HS-27A (cell line): ENCODE data around the gene METAP2.
A peak's percentile ranks its signal among the peaks of the same experiment; 100 is the strongest.
"Not testable (repeated sequence)": the region's sequence is repeated elsewhere in the genome, so short reads cannot be mapped to it uniquely, and the experiment has no call there.

ENCODE experiments used
- DNase-seq: peaks from one replicate; pipeline ENCODE4 v3.0.0-alpha.2; 2012; ENCODE audit warnings: low read depth, missing footprints

The METAP2 gene

DNA sequence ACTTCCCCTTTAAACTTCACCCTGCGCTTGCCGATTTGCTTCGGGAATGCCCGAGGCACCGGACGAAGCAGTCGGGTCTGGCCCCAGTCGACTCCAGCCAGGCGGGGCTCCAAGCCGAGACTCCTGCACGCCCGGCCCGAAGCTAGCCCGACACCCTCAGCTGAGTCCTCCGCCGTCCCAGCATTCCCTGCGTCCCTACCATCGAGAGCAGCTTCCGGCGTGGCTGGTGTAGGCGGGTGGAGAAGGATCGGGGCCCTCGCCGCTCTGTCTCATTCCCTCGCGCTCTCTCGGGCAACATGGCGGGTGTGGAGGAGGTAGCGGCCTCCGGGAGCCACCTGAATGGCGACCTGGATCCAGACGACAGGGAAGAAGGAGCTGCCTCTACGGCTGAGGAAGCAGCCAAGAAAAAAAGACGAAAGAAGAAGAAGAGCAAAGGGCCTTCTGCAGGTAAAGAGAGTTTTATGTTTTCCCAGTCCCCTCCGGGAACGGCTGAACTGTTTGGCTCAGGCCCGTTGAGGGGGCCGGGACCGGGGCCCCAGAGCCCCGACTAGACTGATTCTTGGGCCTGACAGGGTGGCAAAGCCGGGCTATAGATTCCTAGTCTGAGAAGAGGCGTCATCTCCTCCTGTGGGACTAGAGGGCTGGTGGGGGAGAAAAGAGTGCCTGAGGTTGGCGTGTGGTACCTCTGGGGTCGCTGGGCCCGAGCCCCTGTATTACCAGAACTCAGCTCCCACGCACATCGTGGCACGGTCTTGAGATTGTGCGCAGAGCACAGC is at the start of gene METAP2:
Gene METAP2 (plus strand): TSS at position 269 of the 776 bp plus-strand sequence. CDS start 28 bp downstream, at position 297.
- peak; percentile 84 for DNase-seq

DNA sequence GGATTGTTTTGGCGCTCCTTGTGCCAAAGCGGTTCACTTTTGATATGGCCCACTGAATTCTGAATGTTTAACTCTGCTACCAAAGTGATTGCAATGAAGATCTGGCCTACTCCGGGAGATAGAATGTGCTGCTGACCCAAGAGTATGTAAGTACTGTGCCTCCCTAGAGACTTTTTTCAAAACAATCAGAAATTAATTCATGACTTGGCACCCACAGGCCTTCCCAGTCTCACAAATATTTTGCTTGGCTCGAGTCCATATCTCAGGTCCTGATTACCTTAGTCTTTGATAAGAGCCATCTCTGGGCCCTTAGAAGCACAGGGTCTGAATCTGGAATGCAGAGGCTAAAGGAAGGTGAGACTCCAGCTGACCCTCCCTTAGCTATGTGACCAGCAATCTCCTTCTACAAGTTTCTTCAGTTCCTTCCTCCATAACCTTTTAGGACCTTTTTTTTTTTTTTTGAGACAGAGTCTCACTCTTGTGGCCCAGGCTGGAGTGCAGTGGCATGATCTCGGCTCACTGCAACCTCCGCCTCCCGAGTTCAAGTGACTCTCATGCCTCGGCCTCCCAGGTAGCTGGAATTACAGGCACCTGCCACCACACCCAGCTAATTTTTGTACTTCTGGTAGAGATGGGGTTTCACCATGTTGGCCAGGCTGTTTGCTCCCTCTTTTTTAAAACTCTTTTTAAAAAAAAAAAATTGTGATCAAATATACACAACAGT is 49.5 kb upstream of the METAP2 start:
- DNase-seq, result no peak

DNA sequence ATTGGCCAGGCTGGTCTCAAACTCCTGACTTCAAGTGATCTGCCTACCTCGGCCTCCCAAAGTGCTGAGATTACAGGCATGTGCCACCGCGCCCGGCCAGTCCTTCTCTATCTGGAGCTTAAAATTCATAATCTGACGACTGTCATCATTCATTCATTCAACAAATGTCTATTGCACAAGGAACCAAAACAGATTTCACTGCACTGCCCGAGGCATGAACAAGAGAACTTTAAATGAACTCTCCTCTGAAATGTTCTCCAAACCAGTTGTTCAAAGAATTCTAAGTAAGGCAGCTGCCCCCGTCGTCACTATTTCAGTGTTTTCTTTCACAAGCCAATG is 44.8 kb upstream of the METAP2 start:
- no peak for DNase-seq

DNA sequence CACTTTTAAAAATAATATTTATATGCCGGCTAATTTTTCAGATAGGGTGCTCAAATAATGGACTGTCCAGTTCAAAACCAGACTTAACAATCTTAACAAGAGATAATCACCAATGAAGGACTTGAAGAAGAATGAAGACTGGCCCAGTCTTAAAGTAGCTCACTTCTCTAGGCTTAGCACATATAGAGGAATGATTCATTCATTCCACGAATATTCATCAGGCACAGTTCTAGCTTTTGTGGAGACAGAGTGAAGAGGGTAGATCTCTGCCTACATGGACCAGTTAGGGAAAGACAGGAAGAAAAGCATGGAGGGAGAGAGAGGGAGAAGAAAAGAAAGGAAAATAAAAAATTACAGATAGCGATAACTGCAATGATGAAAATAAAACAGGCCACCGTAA is 42.8 kb upstream of the METAP2 start:
- DNase-seq, result no peak

DNA sequence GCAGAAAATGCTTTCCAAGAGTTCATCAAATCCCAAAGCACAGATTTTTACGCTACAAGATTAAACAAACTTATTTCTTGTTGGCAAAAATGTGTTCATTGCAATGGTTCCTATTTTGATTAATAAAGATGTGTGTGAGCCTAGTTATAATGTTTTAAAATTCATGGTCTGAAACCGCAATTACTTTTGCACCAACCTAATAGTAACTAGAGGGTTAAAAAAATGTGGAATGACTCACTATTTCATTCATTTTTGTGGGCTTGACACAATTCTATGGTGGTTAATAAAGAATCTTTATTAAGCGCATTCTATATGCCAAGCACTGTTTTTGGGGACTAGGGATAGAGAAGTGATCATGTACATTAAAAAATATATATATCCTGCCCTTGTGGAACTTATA is 38.6 kb upstream of the METAP2 start:
- DNase-seq, result no peak

DNA sequence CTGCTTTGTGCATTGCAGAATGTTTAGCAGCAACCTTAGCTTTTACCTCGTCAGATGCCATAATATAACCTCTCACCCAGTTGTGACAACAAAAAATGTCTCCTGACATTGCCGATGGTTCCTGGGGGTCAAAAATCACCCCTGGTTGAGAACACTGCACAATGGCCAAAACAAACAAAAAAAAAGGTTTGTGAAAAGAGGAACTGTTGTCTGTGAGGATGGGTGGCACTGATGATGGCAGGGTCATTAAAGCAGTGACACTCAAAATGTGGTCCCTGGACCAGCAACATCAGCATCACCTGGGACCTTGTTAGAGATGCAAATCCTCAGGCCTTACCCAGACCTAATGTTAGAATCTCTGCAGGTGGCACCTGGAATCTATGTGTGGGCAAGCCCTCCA is 36.4 kb upstream of the METAP2 start:
- DNase-seq, result no peak

DNA sequence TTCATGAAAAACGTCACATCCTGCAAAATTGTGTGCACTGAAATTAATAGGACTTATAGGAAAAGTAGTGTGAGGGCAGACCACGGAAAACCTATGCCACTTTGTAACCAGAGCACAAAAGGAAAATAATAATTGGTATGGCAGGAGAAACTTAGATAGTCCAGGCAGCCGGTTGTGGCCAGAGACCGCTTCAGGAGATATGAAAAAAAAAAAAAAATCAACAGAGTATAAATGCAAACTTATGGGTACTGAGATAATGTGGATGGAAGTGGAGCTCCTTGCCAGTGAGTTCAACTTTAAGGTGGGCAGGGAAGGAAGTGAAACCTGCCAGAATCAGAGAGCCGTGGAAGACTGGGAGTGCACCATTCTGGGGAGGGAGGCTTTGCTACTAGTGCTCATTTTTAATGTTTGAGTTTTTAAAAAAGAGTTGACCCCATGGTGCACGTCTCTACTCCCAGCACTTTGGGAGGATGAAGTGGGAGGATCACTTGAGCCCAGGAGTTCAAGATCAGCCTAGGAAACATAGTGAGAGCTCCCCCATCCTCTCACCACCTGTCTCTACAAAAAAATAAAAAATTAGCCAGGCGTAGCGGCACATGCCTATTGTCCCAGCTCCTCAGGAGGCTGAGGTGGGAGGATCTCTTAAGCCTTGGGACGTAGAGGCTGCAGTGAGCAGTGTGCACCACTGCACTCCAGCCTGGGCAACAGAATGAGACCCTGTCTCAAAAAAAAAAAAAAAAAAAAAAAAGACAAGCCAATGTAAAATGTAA is 34.3 kb upstream of the METAP2 start:
- DNase-seq, result no peak

DNA sequence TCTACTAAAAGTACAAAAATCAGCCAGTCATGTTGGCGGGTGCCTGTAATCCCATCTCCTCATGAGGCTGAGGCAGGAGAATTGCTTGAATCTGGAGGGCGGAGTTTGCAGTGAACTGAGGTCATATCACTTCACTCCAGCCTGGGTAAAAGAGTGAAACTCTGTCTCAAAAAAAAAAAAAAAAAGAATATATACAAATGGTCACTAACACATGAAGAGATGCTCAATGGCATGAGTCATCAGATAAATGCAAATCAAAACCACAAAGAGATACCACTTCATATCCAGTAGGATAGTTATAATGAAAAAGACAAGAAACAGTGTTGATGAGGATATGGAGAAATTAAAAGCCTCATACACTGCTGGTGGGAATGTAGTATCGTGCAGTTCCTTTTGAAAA is 33.6 kb upstream of the METAP2 start:
- DNase-seq, result no peak

DNA sequence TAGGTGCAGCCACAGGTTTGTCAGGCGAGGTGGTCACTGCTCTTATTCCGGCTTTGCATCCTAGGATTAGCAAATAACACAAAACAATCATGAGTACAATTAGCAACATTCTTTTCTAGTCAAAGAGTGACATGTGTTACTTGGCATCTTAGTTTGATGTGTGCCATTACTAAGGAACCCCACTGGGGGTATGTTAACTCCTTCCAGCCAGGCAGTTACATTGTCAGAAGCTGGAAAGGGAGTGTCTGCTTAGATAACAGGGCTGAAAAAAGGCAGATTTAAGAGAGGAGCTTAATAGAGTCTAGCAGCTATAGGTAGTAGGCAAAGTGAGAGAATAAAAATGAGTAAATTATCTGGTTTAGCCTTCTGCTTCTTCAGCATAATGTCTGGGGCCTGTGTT is 30.5 kb upstream of the METAP2 start:
- DNase-seq, result no peak

DNA sequence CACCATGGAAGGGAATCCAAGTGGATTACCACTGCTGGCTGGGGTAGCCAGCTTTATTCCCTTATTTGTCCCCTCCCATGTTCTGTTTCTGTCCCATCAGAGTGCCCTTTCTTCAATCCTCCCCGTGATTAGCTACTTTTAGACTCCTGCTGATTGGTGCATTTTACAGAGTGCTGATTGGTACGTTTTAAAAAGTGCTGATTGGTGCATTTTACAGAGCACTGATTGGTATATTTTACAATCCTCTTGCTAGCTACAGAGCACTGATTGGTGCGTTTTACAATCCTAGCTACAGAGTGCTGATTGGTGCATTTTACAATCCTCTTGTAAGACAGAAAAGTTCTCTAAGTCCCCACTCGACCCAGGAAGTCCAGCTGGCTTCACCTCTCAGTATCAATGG is 28.9 kb upstream of the METAP2 start:
- not testable (repeated sequence) for DNase-seq

DNA sequence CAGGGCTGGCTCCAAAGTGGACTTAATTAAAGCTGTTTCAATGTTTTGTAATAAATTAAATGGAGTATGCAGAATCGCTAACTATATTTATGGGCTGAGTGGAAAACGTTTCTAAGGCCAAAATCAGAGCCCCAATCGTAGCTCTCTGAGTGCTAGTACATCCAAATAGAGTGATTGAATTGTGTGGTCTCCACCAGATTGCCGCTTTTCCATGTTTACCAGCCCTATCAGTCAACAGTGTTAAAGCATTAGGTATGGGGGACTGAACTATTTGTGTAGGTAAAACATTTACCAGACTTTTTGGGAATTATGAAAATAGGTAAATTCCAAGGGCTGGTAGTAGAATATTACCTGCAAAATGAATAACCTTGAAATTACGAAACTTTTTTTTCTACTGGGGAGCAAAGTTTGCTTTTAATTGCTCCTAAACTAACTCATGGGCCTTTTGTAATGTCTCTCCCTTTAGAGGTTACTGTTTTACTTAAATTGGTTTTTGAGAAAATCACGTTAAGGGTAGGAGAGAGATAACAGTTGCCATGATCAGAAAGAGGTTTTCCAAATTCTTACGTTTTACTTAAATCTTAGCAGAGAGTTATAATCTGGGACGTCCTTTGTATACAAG is 28.0 kb upstream of the METAP2 start:
- DNase-seq, result no peak

DNA sequence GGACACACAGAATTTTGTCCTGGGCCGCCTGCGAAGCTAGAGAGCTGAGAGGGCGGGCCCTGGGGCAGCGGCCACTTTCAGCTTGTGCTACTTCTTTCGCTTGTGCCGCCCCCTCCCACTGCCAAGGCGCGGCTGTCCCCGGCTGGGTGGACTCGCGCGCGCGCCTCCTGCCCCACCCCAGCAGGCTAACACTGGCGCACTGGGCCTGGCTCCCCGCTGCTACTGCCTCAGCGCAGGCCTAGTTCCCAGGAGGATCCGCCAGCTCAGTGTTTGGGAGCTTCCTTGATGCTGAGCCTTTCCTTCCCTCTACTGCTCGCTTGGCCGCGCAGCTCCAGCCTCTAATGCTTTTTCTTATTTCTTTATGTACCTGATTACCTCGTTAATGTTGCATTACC is 27.4 kb upstream of the METAP2 start:
- DNase-seq, result no peak

DNA sequence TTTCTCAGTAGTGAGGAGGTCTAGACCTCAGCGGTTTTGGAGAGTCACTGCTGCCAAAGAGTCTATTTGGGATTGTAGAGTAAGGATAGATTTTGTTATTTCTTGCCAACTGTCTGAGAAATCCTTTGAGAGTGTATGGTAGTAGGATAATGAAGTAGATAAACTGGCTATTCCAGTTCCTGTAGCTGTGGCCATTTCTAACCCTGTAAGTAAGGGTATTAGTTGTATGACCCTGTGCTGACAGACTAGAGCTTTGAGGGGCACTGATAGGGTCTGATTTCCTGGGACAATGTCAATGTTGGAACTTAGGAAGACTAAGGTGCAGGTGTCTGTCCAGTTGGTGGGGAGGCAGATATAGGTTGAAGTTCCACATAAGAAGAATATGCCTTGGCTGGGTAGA is 24.3 kb upstream of the METAP2 start:
- DNase-seq, result not testable (repeated sequence)

DNA sequence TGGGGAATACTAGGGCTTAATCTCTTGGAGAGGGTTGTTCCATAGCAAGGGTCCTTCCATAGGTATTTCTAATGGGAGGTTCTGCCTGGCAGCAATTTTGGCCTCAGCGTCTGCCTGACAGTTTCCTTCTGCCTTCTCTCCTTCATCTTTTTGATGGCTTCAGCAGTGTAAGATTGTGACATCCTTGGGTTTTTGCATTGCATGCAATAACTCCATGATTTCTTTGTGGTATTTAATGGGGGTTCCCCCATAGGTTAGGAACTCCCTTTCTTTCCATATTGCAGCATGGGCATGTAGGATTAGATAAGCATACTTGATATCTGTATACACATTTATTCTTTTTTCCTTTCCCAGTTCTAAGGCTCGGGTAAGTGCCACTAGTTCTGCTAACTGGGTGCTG is 21.5 kb upstream of the METAP2 start:
- not testable (repeated sequence) for DNase-seq

DNA sequence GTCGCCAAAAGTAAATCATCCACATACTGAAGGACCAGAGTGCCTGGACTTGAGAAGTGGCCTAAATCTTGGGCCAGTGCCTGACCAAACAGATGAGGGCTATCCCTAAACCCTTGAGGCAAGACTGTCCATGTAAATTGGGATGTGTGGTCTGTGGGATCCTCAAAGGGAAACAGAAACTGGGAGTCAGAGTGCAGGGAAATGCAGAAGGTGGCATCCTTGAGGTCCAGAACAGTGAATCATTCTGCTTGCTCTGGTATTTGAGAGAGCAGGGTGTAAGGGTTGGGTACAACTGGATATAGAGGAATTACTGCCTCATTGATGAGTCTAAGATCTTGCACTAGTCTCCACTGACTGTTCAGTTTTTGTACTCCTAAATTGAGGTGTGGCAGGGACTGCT is 20.1 kb upstream of the METAP2 start:
- DNase-seq, result not testable (repeated sequence)

DNA sequence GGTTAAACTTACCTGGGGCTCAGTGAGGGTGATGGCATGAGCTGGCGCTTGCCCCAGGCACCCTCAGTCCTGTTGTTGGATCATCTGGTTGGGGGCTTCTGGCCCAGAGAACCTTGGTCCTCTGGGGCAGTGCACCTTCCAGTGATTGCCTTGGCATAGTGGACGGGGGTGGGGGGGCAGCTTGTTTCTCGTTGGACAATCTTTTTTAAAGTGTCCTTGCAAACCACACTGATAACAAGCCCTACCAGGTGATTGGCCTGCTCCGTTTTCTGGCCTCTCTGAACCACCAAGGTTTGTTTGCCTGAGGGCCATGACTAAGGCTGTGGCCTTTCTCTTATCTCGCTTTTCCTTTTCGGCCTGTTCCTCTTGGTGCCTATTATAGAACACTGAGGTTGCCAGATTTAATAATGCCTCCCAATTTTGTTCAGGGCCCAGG is 19.2 kb upstream of the METAP2 start:
- DNase-seq, result not testable (repeated sequence)

DNA sequence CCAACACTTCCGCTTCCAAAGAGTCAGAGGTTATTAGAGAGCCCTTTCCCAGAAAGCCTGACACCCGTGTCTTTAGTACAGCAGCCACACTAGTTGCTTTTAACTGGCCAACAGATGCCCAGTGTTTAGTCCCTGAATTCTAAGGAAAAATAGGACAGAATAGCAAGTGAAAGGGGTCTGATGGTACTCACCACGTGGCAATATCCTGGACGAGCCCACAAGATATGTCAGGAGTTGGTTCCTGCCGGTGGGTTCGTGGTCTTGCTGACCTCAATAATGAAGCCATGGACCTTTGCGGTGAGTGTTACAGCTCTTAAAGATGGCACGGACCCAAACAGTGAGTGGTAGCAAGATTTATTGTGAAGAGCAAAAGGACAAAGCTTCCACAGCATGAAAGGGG is 16.3 kb upstream of the METAP2 start:
- DNase-seq, result not testable (repeated sequence)

DNA sequence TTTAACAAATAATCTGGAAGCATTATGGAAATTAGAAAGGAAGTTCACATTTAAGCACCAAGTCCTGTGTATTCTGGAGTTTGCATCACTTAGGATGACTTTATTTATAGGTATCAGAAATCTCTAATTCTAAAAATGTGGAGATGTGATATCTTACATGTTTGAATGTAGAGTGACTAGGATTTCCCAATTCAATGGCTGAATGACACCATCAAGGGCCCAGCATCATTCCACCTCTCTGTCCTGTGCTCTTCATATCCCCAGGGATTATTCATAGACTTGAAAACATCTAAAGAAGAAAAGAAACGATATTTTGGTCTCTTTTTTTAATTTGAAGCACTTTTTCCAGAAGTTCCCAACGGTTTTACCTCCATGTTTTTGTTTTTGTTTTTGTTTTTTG is 15.2 kb upstream of the METAP2 start:
- no peak for DNase-seq

DNA sequence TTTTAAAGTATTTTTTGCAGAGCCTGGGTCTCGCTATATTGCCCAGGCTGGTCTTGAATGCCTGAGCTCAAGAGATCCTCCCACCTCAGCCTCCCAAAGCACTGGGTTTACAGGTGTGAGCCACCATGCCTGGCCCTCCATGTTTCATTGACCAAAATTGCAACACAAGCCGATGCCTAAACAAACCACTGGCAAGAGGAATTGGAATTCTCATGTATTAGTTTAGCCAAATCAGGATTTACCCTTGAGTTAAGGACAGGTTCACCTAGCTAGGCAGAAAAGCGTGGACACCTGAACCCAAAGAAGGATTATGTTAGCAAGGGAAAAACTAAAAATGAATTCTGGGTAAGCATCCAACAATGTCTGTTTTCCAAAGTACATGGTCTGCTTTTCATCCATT is 14.6 kb upstream of the METAP2 start:
- DNase-seq, result no peak

DNA sequence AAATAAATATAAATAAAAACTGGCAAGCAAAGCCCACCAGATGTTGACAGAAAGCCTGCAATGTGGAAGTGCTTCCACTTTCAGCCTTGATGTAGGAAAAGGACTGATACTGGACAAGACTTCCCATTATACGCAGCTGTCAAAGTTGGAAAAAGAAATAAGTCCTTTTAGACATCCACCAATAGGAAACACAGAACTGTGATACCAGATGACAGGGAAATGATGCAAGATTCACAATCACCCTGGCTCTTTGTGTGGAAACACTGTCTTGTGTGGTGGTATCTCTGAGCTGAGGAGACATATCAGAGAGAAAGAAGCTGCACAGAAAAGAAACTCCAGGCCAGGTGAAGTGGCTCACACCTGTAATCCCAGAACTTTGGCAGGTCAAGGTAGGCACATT is 13.8 kb upstream of the METAP2 start:
- no peak for DNase-seq

DNA sequence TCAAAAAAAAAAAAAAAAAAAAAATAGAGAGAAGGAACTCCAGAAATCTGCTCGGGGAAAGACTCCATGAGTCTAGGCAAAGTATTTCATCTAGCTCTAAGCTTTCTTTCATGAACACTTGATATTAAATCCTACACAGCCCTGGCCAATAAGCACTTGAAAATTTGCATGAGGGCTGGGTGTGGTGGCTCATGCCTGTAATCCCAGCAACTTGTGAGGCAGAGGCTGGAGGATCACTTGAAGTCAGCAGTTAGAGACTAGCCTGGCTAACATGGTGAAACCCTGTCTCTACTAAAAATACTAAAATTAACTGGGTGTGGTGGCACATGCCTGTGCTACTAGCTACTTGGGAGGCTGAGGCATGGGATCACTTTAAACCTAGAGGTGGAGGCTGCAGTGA is 13.1 kb upstream of the METAP2 start:
- no peak for DNase-seq

DNA sequence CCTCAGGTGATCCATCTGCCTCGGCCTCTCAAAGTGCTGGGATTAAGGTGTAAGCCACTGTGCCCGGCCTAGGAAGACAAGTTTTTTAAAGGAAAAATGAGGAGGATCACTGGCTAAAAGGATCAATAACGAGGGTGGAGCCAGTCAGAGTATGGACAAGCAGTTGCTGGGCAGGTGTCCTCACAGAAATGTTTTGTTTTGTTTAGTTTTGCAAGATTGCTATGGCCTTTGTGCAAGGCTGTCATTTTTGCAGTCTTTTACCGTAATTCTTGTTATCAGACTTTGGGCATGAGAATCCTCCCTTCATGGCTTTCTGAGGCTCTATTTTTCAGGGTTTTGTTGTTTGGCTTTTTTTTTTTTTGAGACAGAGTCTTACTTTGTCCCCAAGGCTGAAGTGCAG is 11.9 kb upstream of the METAP2 start:
- DNase-seq, result no peak

DNA sequence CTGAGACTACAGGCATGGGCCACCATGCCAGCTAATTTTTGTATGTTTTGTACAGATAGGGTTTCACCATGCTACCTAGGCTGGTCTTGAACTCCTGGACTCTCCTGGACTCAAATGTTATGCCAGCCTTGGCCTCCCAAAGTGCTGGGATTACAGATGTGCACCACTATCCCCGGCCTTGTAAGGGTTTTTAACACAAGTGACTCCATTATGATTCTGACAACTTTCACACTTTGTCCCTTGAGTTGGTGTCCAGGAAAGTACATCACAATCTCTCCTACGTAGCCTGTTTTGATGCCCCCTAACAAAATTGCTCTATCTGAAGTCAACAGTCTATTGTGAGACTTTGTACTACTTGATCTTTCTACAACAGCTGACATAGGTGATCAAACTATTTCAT is 11.4 kb upstream of the METAP2 start:
- DNase-seq, result no peak
